Measurements from ENCODE around the gene ISM2. TPM values are rescaled to one million over a fixed set of nuclear protein-coding genes. Genes with fewer than 3 reads are reported as not detected.

Gene ISM2
- total and polyA plus RNA-seq, 10 of the 15 experiments (the other 5 are each of a cell fraction or from before 2014, with no cell fraction given): 0.03 TPM; not detected in 9

DNA sequence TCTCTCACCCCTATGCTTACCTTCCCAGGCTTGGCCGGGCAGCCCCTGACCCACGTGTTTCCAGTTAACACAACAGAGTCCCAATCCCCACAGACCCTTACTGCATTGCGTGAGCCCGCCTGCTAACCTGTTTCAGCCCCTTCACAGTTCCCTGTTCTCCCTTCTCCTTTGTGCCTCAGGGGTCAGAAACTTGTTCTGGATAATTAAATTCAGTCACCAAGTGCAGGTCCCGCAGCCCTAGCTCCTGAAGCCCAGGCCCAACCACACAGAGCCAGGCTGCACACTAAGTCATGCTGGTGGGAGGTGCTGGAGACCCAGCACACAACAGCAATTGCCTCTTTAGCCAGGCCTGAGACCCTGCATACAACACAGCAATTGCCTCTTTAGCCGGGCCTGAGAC is 9.6 kb downstream of the ISM2 start (continued):
- TF ChIP-seq HDAC6 (IDR thresholded peaks at IDR 0.05; ENCODE audit: unreplicated experiment): no peak
- TF ChIP-seq ZNF217 (IDR thresholded peaks at IDR 0.05): no peak
- no peak for TF ChIP-seq PML (IDR thresholded peaks at IDR 0.05; ENCODE audit: low read length)
- TF ChIP-seq, protein P1, sequence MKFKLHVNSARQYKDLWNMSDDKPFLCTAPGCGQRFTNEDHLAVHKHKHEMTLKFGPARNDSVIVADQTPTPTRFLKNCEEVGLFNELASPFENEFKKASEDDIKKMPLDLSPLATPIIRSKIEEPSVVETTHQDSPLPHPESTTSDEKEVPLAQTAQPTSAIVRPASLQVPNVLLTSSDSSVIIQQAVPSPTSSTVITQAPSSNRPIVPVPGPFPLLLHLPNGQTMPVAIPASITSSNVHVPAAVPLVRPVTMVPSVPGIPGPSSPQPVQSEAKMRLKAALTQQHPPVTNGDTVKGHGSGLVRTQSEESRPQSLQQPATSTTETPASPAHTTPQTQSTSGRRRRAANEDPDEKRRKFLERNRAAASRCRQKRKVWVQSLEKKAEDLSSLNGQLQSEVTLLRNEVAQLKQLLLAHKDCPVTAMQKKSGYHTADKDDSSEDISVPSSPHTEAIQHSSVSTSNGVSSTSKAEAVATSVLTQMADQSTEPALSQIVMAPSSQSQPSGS (IDR thresholded peaks at IDR 0.05; ENCODE audit: low read length): no peak
- no peak for TF ChIP-seq TBL1XR1 (IDR thresholded peaks at IDR 0.05; ENCODE audit: low read depth, low read length)
- no peak for TF ChIP-seq NFIC (IDR thresholded peaks at IDR 0.05; ENCODE audit: low read depth, low read length)
- TF ChIP-seq RBBP5 (conservative IDR thresholded peaks at IDR 0.05): no peak
- TF ChIP-seq BCL11A (IDR thresholded peaks at IDR 0.05; ENCODE audit: low read depth, low read length): no peak
- TF ChIP-seq SMARCA5 (IDR thresholded peaks at IDR 0.05): no peak
- TF ChIP-seq, protein P2, sequence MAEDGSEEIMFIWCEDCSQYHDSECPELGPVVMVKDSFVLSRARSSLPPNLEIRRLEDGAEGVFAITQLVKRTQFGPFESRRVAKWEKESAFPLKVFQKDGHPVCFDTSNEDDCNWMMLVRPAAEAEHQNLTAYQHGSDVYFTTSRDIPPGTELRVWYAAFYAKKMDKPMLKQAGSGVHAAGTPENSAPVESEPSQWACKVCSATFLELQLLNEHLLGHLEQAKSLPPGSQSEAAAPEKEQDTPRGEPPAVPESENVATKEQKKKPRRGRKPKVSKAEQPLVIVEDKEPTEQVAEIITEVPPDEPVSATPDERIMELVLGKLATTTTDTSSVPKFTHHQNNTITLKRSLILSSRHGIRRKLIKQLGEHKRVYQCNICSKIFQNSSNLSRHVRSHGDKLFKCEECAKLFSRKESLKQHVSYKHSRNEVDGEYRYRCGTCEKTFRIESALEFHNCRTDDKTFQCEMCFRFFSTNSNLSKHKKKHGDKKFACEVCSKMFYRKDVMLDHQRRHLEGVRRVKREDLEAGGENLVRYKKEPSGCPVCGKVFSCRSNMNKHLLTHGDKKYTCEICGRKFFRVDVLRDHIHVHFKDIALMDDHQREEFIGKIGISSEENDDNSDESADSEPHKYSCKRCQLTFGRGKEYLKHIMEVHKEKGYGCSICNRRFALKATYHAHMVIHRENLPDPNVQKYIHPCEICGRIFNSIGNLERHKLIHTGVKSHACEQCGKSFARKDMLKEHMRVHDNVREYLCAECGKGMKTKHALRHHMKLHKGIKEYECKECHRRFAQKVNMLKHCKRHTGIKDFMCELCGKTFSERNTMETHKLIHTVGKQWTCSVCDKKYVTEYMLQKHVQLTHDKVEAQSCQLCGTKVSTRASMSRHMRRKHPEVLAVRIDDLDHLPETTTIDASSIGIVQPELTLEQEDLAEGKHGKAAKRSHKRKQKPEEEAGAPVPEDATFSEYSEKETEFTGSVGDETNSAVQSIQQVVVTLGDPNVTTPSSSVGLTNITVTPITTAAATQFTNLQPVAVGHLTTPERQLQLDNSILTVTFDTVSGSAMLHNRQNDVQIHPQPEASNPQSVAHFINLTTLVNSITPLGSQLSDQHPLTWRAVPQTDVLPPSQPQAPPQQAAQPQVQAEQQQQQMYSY (CRISPR knock-in tag; IDR thresholded peaks at IDR 0.05): no peak
- no peak for TF ChIP-seq RFX5 (IDR thresholded peaks at IDR 0.05; ENCODE audit: low read depth, low read length)
- no peak for TF ChIP-seq TAF1 (IDR thresholded peaks at IDR 0.05; ENCODE audit: borderline replicate concordance, low read depth, low read length)
